GM18526 (cell line): ENCODE results near the gene EEFSEC.

ENCODE experiments used
- POLR2A ChIP-seq: IDR thresholded peaks from 3 replicates; pipeline ENCODE4 v1.6.1; 2011; ENCODE audit not compliant: insufficient read length; ENCODE audit errors: extremely low read depth

Gene EEFSEC

DNA sequence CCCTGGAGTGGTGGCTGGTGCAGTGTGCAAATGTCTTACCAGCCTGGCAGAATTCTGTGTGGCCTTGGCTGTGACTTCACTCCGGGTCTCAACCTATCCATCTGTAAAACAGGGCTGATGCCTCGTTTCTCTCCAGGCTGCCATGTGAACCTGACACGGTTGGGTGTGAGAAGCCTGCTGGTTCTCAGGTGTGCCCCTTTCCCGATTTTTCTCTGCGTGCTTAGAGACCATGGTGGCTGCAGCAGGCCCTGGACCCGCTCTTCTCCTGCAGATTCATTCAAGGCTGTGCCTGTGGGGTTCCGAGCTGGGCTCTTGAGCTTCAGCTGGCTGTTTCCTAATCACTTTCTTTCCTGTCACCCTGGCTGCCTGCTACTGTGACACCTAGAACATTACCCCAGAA, 38.9 kb downstream of the EEFSEC start:
- no peak for TF ChIP-seq POLR2A

DNA sequence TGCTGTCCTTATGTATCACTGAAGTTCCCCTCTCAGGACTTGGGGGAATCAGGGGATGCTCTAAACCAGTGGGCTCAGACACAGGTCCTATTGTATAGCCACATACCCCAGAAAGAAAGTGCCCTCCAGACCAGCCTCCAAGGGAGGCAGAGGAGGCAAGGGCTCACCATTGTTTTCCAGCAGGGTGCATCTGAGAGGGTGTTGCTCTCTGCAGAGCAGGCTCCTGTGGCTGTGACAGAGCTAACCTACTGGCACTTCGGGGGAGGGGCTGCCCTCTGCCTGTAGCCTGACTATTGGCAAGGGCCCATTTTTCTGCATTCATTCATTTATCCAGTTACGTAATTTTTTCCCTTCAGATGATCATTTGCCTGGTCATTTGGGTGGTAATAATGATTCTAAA, 39.9 kb downstream of the EEFSEC start:
- TF ChIP-seq POLR2A, result no peak

DNA sequence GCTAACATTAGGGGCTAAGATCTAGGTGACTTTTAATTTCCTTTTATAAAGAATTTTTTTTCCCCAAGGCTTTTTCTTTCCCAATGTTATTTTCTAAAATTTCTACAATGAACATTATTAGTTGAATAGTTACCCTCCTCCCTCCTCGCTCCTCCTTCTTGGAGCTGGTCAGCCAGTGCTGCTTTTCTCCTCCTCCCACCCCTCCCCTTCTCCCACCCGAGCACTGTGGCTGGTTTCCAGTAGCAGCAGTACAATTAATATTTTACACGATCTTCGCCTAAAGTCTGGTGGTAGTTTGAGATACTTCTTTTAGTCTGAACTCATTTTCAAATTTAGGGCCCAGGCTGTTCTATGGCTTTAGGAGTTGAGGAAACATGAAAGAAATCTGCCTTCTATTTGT, 41.6 kb downstream of the EEFSEC start:
- TF ChIP-seq POLR2A, result no peak

DNA sequence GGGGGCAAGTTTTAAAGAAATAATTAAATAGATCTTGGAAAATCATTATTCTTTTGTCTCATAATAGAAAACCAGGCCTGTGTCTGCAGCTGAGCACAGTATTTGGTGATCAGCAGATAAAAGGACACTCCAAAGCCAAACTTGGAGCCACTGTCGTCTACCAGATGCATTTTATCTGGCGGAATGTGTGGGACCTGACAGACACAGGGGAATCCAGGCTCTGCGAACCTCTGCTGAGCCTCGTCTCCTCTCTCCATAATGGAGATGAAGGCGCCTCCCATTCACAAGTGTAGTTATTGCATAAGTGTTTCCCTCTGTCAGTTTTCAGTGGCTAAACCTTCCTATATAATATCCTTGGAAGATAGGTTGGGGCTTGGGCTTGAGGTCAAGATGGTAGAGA, 42.1 kb downstream of the EEFSEC start:
- TF ChIP-seq POLR2A, result no peak

DNA sequence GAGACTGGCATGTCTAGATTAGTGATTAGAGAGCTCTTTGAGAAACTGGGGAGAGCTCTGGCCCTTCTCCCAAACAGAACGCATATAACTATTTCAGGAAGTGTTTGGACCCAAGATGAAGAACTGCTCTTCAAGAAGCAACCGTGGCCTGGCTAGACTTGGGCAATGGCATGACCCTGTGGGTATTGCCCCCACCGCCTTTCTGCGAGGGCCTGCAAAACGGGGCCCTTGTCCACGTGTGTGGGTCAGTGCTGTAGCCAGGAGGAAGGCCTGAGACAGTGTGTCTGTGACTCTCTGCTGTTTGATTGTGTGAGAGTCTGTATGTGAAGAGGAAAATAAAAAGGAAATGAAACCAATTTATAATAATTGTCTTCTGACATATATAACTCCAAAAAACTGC, 42.5 kb downstream of the EEFSEC start:
- TF ChIP-seq POLR2A, result no peak

DNA sequence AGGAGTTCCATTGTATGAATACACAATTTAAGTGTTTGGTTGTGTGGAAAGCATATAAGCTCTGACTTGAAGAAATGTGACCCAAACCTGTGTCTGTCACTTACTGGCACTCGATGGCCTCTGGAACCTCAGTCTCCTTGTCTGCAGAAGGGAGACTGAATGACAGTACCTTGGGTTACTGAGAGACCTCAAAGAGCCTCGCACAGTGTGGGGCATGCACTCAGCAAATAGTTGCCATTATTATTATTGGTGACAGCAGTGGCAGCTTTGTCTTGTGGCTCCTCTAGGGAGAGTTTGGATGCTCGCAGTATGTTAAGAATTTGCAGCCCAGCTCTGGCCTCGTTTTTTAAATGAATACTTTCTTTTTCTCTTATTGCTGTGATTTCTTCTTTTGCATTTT, 43.4 kb downstream of the EEFSEC start:
- TF ChIP-seq POLR2A, result no peak

DNA sequence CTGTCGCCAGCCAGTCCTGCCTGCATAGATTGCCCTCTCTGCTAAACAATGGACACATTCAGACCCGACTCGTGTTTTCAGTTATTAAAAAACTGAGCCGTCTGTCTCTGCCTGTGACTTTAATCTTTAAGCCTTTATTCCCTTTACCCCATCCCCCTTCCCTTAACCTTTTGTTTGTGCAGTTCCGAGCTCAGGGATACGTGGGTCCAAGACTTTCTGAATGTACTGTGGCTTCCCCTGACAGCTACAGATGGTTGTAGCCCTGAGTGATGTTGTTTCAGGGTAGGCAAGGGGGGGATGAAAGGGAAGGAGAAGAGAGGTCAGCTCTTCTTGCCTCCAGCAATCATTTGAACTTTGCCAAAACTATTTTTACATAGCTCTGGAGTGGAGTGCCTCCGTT, 44.6 kb downstream of the EEFSEC start:
- no peak for TF ChIP-seq POLR2A

DNA sequence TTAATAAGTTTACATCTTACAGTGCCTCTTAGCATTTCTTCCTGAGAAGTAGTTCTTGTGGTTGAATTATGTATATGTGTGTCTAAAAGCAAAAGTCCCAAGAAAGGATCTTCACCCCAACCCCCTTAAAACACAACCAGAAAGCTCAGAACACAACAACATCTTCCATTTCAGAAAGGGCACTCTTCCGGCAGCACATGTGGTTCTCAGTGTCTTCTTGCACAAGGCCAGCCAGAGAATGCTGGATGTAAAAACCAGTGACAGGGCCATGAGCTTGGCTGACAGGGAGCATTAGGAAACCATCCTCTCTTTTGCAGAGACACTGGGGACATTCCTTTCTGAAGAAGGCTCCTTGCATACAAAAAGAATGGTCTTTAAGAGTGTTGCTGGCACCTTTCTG, 45.0 kb downstream of the EEFSEC start:
- TF ChIP-seq POLR2A, result no peak

DNA sequence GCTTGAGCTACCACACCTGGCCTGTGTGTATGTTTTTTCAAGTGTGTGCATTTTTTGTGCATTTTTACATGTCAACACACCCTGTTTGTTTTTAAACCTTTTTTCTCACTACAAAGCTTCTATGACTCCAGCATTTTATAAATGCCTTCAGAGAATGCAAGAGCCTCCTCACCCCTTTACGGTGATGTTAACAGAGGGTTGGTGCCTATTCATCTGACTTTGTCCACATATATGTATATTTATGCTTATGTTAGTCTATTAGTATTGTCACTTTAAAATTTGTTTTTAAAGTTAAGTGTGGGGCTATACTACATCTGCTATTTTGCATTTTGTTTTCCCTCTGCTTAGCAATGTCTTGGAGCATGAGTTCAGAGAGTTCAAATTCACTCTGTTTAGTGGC, 45.8 kb downstream of the EEFSEC start:
- TF ChIP-seq POLR2A, result no peak

DNA sequence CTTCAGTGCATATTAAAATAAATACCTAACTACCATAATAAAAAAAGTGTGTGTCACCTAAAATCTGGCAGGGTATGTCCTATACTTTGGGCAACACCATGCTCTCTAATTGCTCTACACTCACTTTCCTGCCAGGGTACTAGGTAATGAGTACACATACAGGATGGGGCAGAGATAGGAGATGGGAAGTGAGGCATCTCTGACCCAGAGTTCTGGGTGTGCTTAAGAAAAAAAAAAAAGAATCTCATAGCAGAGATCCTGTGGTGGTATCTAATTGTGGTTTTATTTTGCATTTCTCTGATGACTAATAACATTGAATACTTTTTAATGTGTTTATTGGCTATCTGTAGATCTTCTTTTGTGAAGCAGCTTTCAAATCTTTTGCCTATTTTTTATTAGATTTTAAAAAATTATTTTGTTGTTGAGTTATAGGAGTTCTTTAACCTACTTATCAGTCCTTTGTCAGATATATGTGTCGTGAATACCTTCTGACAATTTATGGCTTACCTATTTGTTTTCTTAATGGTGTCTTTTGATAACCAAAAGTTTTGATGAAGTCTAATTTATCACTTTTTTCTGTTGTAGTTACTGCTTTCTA, 48.0 kb downstream of the EEFSEC start:
- no peak for TF ChIP-seq POLR2A

DNA sequence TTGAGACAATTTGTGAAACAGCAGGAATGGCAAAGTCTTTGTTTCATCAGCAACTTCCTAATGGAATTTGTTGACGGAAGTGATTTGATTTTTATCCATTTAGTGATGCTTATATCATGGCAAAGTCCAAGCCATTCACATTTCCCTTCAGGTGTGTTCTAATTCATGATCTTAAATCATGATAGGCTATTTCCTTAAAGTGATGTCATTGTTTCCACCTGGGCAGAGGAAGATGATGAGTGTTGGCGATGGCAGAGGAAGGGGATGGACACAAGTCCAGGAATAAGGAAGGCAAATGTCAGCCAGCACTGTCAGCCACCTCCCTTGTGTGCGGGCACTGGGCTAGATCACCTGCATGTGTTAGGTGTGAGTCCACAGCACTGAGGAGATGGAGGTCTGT, 49.9 kb downstream of the EEFSEC start:
- no peak for TF ChIP-seq POLR2A

DNA sequence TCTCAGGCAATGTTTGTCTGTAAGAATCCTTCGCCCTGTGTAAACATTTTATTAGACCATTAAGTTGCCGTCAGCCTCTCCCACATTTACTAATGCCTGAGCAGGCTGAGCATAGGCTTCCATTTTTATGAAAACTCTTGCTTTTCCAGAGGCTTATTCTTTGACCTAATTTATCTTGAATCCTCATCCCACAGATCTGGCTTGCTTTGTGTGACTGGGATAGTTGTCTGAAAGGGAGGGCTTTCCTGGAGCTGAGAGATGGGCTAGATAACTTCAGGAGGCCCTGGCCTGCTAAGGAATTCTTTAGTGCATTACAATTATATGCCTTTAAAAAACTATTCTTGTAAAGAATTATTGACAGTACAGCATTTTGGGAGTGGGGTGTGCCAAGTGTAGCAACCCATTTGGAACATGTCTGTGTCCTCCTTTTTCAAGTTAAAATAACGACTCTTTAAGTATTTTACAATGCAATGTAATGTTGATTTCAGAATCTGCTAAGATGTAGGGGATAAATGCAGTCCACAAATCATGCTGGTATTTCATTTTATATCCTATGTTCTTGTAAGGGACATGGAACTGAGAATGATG, 52.4 kb downstream of the EEFSEC start:
- no peak for TF ChIP-seq POLR2A

DNA sequence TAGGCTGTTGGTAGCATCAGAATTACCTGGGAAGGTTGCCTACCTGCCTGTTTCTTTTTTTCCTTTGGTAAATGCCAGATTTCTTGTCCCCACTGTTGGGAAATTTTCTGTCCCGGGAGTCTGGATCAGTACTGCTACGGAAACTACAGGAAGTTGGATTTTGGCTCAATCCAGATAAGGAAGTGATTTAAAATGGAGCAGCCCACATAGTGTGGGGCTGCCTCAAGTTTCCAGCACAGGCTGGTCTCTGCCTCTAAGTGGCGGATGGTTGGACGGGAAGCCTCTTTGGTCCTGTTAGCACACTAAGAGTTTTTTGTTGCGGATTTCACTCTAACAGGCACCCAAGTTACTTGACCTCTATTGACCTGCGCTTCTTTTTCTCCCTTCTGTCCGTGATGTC, 54.7 kb downstream of the EEFSEC start:
- TF ChIP-seq POLR2A, result no peak

DNA sequence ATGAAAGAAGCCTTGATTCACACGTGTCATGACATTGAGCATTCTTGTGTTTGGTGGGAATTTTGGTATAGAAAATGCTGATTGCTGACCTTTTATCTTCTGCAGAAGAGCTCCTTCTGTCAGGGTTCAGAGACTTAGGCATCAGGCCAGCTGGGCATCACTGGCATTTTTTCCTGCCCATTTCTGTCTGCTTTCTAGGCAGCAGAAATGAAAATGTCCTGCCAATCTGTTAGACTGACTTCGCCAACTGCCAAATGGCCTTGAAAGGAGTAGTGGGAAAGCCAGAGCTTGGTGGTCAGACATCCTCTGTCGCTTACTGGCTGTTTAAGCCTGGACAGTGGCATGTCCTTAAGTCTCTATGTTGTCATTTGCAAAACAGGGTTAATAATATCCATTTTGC, 57.4 kb downstream of the EEFSEC start:
- TF ChIP-seq POLR2A, result no peak

DNA sequence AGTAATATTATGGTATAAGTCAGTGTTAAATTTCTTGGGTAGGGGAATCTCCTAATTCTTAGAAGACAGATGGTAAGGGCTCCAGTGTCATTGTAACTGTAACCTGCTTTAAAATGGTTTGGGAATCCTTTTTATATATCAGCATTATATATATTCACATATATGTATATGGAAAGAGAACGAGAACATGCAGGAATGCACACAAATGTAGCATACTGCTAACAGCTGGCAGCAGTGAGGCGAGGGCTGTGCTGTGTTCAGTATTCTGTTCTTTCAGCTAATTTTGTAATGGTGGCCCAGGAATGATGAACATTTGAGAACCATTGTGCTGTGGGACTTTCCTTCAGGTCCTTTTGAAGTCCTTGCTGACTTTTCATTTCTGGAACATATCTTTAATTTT, 60.8 kb downstream of the EEFSEC start:
- TF ChIP-seq POLR2A, result no peak

DNA sequence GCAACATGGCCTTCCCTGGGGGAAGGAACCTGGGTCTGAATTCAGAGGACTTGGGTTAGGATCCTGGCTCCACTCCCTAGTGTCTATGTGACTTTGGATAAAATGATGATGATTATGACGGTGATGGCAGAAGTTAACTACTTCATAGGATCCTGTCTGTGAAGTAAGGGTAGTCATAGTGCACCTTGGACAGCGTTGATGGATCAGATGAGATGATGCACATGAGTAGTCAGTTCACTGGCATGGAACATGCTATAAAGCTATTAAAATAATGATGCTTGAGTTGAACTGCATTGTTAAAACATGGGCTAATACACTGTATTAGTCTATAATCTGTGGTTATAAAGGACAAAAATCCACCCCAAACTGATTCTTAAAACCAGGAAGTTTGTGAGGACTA, 62.0 kb downstream of the EEFSEC start:
- TF ChIP-seq POLR2A, result no peak

DNA sequence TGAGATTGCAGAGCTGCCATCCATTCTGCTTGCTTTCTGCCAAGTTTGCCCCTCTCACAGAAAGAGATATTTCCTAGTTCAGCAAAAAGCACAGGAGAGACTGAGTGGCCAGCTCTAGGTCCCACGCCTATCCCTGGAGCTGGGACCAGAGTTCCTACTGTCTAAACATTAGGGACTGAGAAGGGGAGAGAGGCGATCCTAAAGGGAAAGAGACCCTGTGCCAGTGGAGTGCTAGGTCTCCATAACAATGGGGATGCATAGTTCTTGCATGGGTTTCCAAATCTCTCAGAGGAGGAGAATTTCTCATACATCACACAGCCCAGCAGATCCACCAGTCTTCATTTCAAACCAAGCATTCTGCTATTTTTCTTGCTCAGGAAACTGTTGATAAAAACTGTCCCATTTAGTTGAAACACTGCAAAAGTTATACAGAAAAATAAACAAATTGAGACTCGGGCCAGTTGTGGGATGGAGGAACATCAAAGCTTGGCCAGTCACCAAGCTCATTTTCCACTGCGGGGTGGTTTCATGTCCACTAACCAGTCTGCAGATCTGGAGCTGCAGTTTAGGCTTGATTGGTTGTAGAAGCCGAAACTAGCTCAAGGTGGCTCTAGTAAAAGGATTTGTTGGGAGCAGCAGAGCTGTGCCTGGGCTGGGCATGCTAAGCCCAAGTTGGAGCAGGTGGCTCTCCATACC, 62.7 kb downstream of the EEFSEC start:
- TF ChIP-seq POLR2A, result no peak

DNA sequence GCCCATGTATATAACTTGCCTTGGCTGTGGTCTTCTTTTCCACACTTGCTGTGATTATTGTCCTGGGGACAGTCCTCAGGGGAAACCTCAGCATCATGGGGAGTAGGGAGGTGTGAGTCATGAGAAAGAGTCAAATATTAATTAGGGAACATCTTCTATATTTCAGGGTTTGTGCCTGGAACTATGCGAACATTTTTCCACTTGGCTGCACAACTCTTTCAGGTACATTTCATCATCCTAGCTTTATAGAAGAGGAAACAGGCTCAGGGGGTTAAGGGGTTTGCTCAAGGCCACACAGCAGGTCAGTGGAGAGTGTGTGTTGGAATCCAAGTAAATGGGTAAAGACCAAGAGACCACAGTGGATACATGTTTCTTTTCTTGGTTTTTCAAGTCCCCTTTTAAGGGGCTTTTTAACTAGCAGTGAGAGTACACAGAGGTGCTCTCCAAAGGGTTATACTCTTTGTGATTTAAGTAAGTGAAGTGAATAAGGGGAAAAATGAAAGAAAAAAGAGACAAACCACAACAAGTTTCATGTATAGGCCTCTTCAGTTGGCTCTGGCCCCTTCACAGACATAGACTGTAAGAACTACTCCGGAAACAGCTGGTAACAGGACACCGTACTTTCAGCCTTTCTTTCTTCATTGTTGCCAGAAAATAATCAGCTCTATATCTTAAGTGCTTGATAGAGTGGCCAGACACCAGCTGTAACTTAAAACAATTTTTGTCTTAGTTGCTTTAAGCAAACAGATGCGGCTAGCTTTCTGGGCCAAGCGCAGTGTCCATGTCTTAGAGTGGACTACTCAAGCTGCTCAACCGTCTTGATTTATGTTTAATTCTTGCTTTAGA, 64.6 kb downstream of the EEFSEC start:
- no peak for TF ChIP-seq POLR2A
